Effector CD8-positive, alpha-beta T cell (primary cell): ENCODE results near the gene GAS2L2.
"Not testable (repeated sequence)": the region's sequence is repeated elsewhere in the genome, so short reads cannot be mapped to it uniquely, and the experiment has no call there.

Experiments used
- DNase-seq: peaks from one replicate; lab custom pipeline; 2025; lab: John Stamatoyannopoulos, UW

Gene GAS2L2

GRCh38 chr17:35773679-35774425 lies 20.8 kb upstream of the GAS2L2 start:
- no peak for DNase-seq

DNA sequence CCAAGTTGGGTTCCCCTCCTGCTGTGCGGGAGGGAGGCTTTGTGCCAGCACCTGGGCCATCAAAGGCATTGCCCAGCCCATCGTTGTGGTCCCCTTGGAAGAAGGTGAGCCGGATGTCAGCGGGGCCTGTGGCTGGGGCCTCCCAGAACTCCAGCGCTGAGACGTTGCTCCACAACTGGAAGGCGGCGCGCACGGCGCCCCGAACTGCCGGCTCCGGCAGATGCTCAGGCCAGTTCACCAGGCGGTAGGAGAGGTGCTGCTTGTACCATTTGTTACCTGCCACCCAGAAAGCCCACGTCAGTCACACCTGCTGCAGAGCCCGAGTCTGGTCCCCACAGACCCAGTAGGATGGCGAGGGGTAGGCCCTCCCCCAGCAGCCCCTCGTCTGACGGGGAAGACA lies 20.1 kb upstream of the GAS2L2 start:
- DNase-seq = no peak

- DNase-seq = no peak
Observed at GRCh38 chr17:35769895-35770486, 17.0 kb upstream of the GAS2L2 start.

GRCh38 chr17:35768797-35769196 lies 15.8 kb upstream of the GAS2L2 start:
- no peak for DNase-seq

GRCh38 chr17:35766903-35767510 lies 14.0 kb upstream of the GAS2L2 start:
- DNase-seq = no peak

DNA sequence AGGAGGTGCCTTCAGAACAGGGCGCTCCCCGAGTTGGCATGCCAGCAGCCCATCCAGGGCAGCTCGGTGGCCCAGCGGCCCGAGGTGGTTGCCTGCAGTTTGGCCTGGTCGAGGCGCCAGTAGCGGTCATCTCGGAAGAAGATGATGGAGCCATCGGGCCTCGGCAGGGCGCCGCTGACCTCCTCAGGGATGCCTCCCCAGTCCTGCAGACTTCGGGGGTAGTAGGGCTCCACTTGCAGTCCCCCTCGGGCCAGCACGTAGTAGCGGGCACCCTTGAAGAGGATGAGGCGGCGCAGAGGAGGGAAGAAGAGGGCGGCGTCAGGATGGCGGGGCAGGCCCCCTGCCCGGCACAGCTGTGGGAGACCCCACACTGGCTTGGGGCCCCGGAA lies 13.4 kb upstream of the GAS2L2 start:
- no peak for DNase-seq

DNA sequence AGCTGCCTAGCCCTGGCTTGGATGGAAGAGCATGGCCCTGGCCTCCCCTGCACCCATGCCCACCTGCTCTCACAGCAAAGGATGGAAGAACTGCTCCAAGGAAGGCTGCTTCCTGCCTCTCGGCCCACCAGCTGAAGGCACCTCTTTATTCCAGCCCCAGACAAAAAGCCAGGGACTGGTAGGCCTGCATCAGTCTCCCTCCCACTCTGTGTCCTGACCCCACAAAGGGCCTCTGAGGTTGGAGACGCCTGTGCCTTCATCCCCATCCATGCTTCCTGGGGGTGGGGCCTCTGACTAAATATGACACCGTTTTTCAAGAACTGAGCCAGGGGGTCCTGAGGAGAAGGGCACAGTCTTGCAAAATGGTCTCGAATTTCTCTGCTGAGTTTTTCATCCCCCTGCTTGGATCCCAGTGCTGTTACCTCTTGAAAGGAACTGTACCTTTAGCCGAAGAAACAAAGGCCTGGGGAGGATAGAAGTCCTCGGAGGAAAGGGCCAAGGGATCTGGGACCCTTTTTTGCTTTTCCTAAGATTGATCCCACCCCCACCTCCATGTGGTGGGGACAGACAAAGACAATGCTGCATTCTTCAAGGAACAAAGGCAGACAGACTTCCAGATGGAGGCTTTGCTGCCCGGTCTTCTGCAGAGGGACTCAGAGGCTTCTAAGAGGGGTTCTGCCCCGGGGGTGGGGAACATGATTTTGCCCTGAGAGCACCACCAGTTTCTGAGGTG lies 12.9 kb upstream of the GAS2L2 start:
- DNase-seq = no peak

DNA sequence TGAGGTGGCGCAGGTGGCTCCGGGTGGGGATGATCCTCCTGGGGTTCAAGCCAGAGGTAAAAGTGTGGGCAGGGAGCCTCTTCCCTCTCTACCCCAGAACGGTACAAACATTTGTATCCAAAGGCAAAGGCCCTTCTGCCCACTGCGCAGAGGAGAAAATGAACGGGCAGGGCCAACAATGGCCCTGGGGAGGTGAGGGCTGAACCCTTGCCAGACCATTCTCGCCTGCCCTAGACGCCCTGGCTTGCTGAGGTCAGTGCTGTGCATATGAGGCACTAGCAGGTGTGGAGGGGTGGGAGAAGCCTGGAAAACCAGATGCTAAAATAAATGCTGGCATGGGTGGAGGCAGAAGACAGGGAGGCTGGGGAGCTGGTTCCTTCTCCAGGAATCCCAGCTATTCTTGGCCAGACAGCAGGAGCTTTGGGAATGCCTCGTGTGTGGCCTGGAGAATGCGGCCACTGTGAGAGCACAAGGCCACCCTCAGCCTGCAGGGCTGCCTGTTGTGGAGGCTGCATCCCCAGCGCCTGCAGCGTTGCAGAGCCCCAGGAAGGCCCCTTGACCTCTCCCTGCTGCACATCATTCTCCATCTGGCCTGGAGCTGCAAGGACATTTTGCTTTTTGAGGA lies 12.2 kb upstream of the GAS2L2 start:
- no peak for DNase-seq

GRCh38 chr17:35764123-35764991 lies 11.3 kb upstream of the GAS2L2 start:
- peak; percentile 75 for DNase-seq

GRCh38 chr17:35763767-35764122 lies 10.7 kb upstream of the GAS2L2 start:
- no peak for DNase-seq

GRCh38 chr17:35761601-35762000 lies 8.6 kb upstream of the GAS2L2 start:
- DNase-seq = no peak

DNA sequence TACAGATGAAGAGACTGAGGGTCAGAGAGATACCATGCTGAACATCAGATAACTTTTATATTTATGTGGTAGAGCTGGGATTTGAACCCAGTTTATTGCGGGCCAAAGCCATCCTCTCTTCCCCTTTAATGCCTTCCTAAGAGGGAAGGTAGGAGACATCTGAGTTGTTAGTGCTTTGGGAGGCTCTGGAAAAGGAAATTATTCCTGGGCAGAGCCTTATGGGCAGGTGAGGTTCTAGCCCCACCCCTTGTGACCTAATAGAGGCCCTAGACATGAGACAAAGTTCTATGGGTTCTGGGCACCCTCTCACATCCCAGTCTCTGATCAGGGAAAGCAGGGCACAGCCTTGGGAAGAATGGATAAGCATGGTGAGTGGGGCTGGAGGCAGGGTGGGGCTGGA lies 7.5 kb upstream of the GAS2L2 start, which contains the start of gene C17orf50:
Gene C17orf50, plus strand, starts transcription at position 301 of the 400 bp plus-strand sequence. Its CDS starts 55 bp downstream, at position 356.
- DNase-seq = no peak

DNA sequence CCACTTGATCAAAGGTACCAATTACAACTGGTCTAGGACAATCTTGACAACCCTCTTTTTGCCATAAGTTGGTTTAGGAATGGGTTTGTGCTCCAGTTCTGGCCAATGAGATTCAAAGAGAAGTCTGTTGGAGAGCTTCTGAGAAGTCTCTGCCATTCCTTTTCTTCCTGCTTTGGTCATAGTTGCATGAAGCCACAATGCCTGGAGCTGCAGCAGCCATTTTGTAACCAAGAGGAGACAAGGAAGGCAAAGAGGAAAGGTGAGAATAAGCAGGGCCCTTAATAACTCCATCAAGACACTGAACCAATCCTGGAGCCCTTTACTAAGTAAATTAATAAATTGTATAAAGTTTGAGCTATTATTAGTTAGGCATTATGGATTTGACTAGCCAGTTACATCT lies 4.2 kb upstream of the GAS2L2 start:
- no peak for DNase-seq

GRCh38 chr17:35752471-35752870 lies 568 bp downstream of the GAS2L2 start:
- DNase-seq = no peak

- DNase-seq = not testable (repeated sequence)
Observed at GRCh38 chr17:35751541-35751940, 1.5 kb downstream of the GAS2L2 start.

DNA sequence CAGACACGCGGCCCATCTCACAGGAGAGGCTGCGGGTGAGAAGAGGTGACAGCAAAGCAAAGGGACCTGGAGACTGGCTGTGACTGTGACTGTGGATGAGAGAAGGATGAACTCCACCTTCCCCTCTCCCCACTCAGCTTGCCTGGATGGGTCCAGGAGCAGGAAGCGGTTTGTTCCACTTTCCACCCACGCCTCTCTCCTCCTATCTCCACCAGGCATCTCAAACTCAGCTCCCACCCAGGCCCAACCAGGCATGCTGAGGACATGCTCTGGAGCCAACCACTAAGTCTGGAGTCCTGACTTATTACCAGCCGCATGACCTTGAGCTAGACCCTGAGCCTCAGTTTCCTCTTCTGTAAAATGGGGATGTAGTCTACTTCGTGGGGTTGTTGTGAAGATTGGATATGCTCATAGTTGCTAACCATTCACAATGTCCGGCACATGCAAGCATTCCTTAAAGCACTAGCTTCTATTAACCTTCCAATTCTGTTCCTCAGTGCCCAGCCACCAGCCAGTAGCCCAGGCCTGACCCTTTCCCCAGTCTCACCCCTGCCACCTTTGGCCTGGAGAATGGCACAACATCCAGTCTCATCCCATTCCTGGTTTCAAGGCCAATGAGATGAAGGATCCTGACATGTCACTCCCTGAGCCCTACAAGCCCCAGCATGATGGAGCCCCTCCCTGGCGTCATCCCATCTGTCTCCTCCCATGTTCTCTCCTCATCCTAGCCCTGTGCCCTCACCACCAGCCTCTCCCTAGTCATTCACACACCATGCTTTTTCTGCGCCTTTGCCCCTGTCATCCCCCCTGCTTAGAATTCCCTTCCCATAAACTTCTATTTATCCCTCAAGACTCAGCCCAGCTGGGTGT lies 2.3 kb downstream of the GAS2L2 start:
- DNase-seq = no peak

DNA sequence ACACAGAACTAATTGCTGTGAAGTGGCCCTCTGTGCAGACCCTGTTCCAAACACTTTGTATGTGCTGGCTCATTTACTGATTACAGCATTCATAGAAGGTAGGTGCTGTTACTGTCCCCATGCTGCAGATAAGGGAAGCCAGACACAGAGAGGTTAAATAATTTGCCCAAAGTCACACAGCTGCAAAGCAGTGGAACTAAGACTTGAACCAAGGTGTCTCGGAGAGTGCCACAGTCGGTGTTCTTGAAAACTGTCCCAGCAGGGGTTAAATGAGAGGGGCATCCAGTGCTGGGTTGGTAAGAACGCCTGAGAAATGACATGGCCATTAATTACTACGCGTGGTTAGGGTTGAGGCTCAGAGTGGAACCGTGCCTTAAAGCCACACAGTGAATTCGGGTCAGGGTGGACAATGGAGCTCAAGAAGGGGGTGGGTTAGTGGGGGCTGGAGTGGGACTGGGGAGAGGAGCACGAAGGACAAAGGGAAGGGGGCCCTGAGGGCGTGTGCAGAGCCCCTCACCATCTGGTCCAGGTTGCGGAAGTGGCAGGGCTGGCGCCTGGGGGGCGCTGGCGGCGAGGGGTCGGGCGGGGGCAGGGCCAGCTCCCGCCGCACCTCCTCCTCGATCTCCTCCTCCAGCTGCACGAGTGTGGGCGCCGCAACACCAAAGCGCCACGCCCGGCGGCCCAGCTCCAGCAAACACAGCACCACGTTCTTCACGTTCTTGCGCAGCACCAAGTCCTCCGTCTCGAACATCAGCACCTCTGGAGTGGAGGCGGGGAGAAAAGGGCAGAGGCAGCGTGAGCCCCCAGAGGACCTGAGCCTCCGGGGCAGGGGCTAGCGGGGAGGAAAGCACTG lies 3.3 kb downstream of the GAS2L2 start:
- DNase-seq = no peak

- no peak for DNase-seq
Observed at GRCh38 chr17:35748979-35749378, 4.1 kb downstream of the GAS2L2 start.

- DNase-seq = no peak
Observed at GRCh38 chr17:35748341-35748841, 4.6 kb downstream of the GAS2L2 start.
